Right renal cortex interstitium (tissue), 3 donors: Measurements from ENCODE around the gene HSD17B1. TPM values are rescaled to one million over a fixed set of nuclear protein-coding genes. Genes with fewer than 3 reads are reported as not detected.
A peak's percentile ranks its signal among the peaks of the same experiment; 100 is the strongest.
"Not testable (repeated sequence)": the region's sequence is repeated elsewhere in the genome, so short reads cannot be mapped to it uniquely, and the experiment has no call there.

ENCODE experiments used
- DNase-seq, 3 donors: peaks; one replicate each; pipeline ENCODE4 v3.0.0-alpha.2; 2013; ENCODE audit warnings: low read depth in 3 of 3, low spot score in 2 of 3
- polyA plus RNA-seq, 3 donors: library from polyadenylated mRNA; unstranded; fragments of 120-200 nt; gene quantifications; one replicate each; pipeline ENCODE4 v1.2.1, GENCODE V29; 2013; ENCODE audit not compliant: insufficient read length in 3 of 3

Gene HSD17B1
- polyA plus RNA-seq = 1 to 10 TPM; 3.0 to 4.1 (median 3.6) TPM

GRCh38 chr17:42552736-42553135, at the start of gene HSD17B1:
Gene HSD17B1 (plus strand): TSS chr17:42552923. CDS start chr17:42552934, 11 bp downstream.
- DNase-seq = not testable (repeated sequence)

- DNase-seq = no peak
Observed at GRCh38 chr17:42502926-42503325, 49.8 kb upstream of the HSD17B1 start.

GRCh38 chr17:42507671-42508070, 45.1 kb upstream of the HSD17B1 start:
- DNase-seq = no peak

GRCh38 chr17:42508426-42509165, 44.1 kb upstream of the HSD17B1 start:
- DNase-seq = no peak

- no peak for DNase-seq
Observed at GRCh38 chr17:42509409-42509808, 43.3 kb upstream of the HSD17B1 start.

- DNase-seq = no peak
Observed at GRCh38 chr17:42509841-42510240, 42.9 kb upstream of the HSD17B1 start.

GRCh38 chr17:42512246-42512645, 40.5 kb upstream of the HSD17B1 start:
- no peak for DNase-seq

GRCh38 chr17:42512733-42513251, 39.9 kb upstream of the HSD17B1 start:
- no peak for DNase-seq

- no peak for DNase-seq
Observed at GRCh38 chr17:42513686-42514085, 39.0 kb upstream of the HSD17B1 start.

- no peak for DNase-seq
Observed at GRCh38 chr17:42514279-42514678, 38.4 kb upstream of the HSD17B1 start.

- no peak for DNase-seq
Observed at GRCh38 chr17:42514867-42515266, 37.9 kb upstream of the HSD17B1 start.

GRCh38 chr17:42517516-42517915, 35.2 kb upstream of the HSD17B1 start:
- no peak for DNase-seq

- no peak for DNase-seq
Observed at GRCh38 chr17:42518046-42518754, 34.5 kb upstream of the HSD17B1 start.

- DNase-seq = no peak
Observed at GRCh38 chr17:42518755-42519545, 33.8 kb upstream of the HSD17B1 start.

- peak in 1 of 3 donors; percentile 83 for DNase-seq
Observed at GRCh38 chr17:42519546-42520491, 32.9 kb upstream of the HSD17B1 start.

- DNase-seq = no peak
Observed at GRCh38 chr17:42520540-42520951, 32.2 kb upstream of the HSD17B1 start.

- no peak for DNase-seq
Observed at GRCh38 chr17:42521036-42521435, 31.7 kb upstream of the HSD17B1 start.

- no peak for DNase-seq
Observed at GRCh38 chr17:42521666-42522262, 31.0 kb upstream of the HSD17B1 start.

- no peak for DNase-seq
Observed at GRCh38 chr17:42522263-42522790, 30.4 kb upstream of the HSD17B1 start.
